HG02885 (cell line): ENCODE results near the gene RBFOX1.

Experiments used
- ATAC-seq: cut with Tn5 transposase; IDR thresholded peaks from one replicate; pipeline ENCODE4 v1.9.1; 2021; ENCODE audit warnings: mild to moderate bottlenecking; ENCODE audit not compliant: unreplicated experiment, poor library complexity

Gene RBFOX1

GRCh38 chr16:7638306-7638705, 305.7 kb downstream of the RBFOX1 start:
- no peak for ATAC-seq

DNA sequence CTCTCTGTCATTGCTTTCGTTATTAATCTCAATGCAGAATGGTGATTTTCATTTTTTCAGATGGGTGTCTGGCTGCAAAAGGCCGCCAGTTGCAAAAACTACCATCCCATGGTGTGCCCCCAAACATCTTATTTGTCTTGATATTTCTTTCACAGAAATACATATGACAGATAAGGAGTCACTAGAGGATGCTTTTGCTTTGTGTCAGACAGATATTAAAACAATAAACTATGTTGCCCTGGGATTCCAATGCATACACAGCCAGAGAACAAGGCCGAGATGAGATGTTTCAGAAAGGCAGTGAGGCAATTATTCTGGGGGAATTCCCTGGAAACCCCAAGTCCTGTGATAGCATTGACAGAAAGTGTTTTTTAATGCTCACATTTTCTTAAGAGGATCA, 307.7 kb downstream of the RBFOX1 start:
- ATAC-seq, result no peak

GRCh38 chr16:7644176-7644575, 311.5 kb downstream of the RBFOX1 start:
- ATAC-seq, result no peak

DNA sequence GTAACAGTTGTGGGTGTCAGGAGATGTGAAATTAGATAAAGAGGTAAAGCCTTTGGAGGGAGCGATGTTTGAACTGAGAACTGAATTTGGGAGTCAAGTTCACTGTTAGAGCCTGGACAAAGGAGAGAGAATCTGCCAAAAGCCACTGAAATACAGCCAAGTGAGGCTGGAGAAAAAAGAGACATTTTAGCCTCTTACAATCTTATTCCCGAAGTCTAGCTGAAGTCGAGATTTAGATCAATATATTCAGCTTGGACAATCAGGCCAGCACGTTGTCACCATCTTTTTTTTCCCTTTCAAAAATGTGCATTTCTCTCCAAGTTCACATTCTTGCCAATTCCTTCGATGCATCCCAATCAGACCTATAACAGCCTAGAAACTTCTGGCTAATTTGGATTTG, 312.2 kb downstream of the RBFOX1 start:
- no peak for ATAC-seq

- ATAC-seq, result no peak
Observed at GRCh38 chr16:7646821-7647500, 314.3 kb downstream of the RBFOX1 start.

GRCh38 chr16:7650431-7650830, 317.8 kb downstream of the RBFOX1 start:
- ATAC-seq, result no peak

DNA sequence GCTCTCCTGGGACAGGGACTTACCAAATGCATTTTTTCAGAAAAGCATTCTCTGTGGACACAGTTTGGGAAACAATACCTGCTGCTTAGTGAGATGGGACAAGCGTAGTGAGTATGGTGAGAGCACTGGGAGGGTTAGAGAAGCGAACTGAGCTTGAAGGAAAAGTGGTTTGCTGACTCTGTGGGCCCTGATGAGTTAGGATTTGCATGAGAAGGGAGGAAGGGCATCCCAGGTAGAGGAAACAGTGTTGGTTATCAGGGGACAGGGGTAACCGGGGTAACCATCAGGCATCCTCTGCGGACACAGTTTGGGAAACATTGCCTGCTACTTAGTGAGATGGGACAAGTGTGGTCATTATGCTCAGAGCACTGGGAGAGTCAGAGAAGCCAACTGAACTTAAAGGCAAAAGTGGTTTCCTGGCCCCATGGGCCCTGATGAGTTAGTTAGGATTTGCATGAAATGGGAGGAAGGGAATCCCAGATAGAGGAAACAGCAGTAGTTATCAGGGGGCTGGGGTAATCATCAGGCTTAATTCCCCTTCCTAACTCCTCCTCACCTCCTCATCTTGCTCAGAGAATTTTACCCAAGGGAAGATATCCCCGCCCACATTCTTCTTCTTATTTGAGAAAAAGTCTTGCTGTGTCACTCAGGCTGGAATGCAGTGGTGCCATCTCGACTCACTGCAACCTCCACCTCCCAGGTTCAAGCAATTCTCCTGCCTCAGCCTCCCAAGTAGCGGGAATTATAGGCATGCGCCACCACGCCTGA, 319.3 kb downstream of the RBFOX1 start:
- no peak for ATAC-seq

DNA sequence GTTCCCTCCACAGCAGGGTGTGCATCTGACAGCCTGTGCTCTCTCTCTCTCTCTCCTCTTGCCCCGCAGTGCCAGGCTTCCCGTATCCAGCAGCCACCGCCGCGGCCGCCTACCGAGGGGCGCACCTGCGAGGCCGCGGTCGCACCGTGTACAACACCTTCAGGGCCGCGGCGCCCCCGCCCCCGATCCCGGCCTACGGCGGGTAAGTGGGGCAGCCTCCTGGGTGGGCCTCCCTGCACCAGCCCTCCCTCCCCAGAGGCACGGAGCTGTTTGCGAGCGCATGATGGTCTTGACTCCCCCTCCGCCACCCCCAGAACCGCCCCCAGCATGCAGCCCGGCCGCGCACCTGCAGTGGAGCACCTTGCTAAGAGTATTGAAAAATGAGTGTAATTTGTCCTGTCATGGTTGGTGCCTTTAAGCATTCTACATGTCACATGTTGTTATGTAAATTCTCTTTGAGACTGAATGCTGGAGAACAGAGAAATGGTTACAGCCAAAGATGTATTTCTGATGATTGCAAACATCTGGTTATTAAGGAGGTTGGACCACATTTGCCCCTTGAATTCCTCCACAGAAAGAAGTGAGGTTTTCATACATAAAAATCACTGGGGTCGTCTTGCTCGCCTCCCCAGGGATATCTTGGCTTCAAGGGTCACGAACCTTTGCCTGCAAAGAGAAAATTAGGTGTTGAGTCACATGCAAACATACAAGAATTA, 321.3 kb downstream of the RBFOX1 start:
- no peak for ATAC-seq

DNA sequence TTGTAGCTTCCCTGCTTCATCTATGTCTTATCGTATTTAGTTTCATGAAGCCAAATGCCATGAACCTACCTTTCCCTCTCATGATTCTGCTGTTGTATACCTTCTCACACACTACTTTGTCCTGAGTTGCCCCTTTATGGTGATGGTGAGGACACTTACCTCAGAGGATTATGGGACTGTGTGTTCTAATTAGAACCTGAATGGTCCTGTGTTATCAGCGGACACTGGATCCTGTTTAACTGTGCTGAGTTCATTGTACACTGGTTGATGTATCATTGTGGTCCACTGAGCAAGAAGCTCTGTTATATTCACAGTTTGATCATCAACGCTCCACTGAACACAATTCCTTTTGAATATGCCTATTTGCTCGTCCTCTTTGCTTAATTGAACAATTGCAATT, 343.0 kb downstream of the RBFOX1 start:
- no peak for ATAC-seq

DNA sequence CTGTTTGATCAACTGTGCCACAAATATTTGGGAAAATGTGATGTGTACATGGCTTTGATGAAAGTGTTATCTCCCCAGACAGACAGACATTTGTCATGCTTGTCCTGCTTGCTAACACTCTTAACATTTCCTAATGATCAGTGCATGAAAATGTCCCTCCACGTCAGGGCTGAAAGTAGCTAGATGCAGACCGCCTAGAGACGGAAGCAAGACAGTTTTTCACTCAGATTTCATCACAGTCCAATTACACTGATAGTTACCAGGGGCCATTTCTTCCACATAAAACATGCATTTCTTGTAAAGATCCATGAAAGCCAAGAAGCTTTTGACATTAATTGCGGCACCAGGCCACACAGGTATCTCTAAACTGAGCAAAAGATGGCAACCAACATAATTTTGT, 347.7 kb downstream of the RBFOX1 start:
- no peak for ATAC-seq

DNA sequence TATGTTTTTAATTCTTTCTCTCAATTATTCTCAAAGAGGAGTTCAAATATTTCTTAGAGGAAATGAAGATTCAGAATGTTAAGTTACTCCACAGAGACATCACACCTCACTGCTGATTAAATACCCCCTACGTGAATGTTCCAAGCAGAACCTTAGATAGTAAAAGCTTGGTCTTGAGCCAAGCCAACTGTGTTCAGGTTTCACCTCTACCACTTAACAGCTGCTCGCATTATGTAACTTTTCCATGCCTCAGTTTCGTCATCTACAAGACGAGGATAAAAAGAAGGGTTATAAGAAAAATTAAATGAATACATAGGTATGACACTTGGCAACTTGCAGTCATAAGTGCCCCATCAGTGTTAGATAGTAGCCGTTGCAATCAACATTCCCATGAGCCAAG, 356.2 kb downstream of the RBFOX1 start:
- no peak for ATAC-seq

GRCh38 chr16:7689234-7689633, 356.6 kb downstream of the RBFOX1 start:
- ATAC-seq, result no peak

GRCh38 chr16:7691533-7691932, 358.9 kb downstream of the RBFOX1 start:
- no peak for ATAC-seq

DNA sequence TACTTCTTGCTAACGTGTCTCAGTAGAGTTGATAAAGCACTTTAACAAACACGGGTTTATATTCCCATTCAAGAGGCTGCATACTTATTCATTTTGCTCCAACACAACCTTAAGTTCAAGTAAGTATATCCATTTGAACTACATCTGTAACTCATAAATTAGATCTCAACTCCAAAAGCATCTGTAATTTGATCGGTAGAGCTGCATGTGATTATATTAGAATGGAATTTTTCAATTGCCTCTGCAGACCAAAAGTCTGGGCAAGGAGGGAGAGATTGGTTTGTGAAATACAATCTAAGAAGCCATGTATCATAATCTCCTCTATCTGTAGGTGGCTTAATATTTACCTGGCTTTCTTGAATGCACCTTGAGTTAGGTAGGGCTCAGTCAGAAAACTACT, 371.0 kb downstream of the RBFOX1 start:
- no peak for ATAC-seq

GRCh38 chr16:7705885-7706284, 373.2 kb downstream of the RBFOX1 start:
- ATAC-seq, result no peak

- ATAC-seq, result no peak
Observed at GRCh38 chr16:7709186-7709585, 376.5 kb downstream of the RBFOX1 start.

DNA sequence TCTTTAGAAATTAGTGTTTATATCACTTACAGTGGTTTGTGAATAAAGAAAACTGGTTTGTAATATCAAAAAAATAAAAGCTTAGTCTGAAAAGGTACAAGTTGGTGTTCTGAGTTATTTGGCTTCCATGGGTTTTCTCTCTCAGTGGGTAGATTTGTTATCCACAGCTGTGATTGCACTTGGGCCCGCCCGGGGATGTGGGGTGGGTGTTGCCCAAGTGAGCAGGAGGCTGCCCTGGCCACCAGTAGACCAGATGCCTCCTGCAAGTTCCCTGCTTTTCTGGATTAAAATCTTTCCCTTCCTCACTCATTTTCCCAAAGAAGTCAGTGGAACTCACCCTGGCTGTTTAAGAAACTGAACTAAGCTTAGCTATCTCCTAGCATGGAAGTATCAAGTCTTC, 380.6 kb downstream of the RBFOX1 start:
- ATAC-seq, result no peak

DNA sequence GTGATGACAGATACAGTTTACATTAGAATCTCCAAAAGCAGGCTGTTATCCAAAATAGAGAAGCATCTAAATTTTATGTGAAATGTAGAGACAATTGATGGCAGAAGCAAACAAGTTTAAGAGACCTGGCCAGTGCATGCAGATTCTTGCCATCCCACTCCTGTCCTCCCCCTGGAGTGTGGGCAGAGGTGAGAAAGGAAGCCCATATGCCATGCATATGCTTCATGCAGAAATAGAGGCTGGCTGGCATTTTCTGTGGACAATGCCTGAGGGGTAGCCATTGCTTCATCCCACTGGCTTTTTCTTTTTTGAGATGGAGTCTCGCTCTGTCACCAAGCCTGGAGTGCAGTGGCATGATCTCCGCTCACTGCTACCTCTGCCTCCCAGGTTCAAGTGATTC, 382.1 kb downstream of the RBFOX1 start:
- ATAC-seq, result no peak

GRCh38 chr16:7716660-7717550, 384.3 kb downstream of the RBFOX1 start:
- no peak for ATAC-seq

DNA sequence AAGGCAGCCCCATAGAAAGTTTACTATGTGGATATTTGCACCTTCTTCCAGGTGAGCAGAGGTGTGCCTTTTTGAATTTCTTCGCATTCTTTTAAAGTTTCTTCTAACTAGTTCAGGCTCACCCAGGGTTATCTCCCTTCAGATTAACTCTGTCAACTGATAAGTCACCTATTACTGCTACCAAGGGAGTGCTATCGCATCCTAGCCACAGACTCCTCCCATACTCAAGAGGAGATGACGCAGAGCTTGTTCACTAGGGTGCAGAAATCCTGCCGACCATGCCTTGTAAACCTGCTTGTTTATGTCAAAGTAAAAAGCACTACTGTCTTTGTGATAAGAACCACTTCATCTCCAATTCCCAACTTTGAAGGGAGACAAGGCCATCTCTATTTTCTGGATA, 390.1 kb downstream of the RBFOX1 start:
- ATAC-seq, result no peak
